GM19240 (cell line): ENCODE data around the gene KRTAP12-4.
"Not testable (repeated sequence)": the region's sequence is repeated elsewhere in the genome, so short reads cannot be mapped to it uniquely, and the experiment has no call there.

Source experiments
- DNase-seq: peaks from one replicate; pipeline ENCODE4 v3.0.0; 2011; ENCODE audit warnings: low spot score; ENCODE audit not compliant: insufficient read length

Gene KRTAP12-4, protein sequence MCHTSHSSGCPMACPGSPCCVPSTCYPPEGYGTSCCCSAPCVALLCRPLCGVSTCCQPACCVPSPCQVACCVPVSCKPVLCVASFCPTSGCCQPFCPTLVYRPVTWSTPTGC

DNA sequence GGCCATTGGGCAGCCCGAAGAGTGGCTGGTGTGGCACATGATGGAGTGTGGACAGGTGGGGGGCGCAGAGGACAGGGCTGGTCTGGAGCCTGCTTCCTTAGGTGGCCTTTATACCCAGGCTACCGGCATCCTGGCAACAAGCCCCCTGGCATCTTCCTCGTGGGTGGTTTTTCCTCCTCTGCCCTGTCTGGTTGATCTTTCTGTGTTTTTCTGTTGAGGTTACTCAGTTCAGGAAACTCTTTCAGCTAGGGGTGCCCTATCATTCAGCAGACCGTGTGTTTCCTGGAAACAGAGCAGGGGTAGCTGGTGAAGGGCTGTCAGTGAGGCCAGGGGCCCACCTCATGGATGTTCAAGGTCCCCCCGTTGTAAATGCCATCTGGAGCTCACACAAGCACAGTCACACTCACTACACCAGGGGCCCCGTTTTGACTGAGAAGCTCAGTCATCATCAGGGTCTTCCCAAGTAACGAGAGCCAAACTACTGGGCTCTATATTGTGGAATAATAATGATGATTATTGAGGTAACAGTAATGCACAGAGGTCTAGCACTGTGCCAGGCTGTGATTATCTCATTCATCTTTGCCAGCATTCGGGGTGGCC, at the start of gene KRTAP12-4:
Gene KRTAP12-4, minus strand, starts transcription at position 84 of the 600 bp plus-strand sequence. Its CDS starts 45 bp downstream, at position 39.
- no peak for DNase-seq

- DNase-seq, result no peak
Measured at GRCh38 chr21:44703731-44704635, 49.5 kb upstream of the KRTAP12-4 start.

DNA sequence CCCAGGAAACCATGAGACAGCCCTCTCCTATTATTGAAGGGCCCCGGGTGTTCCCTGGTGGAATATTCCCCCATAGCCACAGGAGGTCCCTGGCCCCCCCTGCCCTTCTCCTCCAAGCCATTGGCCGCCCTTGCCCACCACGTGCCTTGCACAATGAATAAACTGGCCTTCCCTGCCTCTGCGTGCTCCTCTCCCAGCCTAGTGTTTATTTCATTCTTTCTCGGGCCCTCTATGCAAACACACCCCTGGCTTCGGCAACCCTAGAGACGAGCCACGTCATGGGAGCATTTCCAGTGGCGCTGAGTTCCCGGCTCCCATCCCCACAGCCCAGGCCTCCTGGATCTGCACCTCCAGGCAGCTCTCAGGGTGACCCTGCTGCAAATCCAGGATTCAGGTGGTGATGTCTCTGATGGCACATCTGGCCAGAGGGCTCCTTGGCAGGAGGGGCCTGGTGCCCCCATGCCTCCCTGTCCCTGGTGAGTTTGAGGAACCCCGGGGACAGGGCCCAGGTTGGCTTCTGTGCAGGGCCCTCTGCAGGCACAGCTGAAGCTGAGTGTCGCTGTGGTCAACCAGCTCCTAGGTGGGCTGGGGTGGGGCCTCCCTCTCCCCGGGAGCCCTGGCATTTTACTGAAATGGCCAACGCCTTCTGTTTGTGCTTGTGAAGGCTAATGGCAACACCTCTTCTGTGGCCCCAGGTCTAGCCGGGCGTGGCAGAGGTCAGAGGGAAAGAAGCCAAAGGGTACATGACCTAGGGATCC, 48.7 kb upstream of the KRTAP12-4 start:
- DNase-seq, result no peak

- no peak for DNase-seq
Measured at GRCh38 chr21:44702111-44702972, 47.9 kb upstream of the KRTAP12-4 start.

DNA sequence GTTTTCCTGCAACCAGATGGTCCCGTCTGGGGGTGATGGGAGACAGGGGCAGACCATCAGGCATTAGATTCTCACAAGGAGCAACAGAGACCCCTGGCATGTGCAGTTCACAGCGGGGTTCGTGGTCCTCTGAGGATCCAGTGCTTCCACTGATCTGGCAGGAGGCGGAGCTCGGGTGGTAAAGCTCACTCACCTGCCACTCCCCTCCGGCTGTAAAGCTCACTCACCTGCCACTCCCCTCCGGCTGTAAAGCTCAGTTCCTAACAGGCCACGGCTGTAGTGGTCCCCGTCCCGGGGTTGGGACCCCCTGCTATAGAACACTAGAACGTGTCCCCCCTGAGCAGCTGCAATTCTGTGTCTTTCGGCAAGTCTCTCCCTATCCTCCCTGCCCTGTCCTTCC, 47.1 kb upstream of the KRTAP12-4 start:
- DNase-seq, result no peak

DNA sequence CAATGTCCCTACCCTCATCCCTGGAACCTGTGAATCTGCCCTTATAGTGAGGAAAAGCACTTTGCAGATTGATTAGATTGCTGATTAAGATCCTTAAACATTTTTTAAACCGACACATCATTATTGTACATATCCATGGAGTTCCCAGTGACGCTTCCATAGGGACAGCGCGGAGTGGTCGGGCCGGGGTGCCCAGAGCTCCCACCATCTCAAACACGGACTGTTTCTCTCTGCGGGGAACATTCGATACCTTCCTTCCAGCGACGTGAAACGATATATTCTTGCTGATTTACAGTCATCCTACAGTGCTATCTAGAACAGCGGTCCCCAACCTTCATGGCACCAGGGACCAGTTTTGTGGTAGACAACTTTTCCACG, 46.6 kb upstream of the KRTAP12-4 start:
- DNase-seq, result no peak

- DNase-seq, result no peak
Measured at GRCh38 chr21:44700101-44701022, 45.9 kb upstream of the KRTAP12-4 start.

- DNase-seq, result no peak
Measured at GRCh38 chr21:44699502-44700001, 45.1 kb upstream of the KRTAP12-4 start.

- no peak for DNase-seq
Measured at GRCh38 chr21:44697811-44698734, 43.6 kb upstream of the KRTAP12-4 start.

DNA sequence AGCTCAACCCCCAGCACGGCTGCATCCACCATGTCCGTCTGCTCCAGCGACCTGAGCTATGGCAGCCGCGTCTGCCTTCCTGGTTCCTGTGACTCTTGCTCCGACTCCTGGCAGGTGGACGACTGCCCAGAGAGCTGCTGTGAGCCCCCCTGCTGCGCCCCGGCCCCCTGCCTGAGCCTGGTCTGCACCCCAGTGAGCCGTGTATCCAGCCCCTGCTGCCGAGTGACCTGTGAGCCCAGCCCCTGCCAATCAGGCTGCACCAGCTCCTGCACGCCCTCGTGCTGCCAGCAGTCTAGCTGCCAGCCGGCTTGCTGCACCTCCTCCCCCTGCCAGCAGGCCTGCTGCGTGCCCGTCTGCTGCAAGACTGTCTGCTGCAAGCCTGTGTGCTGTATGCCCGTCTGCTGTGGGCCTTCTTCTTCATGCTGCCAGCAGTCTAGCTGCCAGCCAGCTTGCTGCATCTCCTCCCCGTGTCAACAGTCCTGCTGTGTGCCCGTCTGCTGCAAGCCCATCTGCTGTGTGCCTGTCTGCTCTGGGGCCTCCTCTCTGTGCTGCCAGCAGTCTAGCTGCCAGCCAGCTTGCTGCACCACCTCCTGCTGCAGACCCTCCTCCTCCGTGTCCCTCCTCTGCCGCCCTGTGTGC, 42.8 kb upstream of the KRTAP12-4 start, which contains the start of gene KRTAP10-12:
Gene KRTAP10-12, plus strand, starts transcription at position 1 of the 639 bp plus-strand sequence. Its CDS starts 30 bp downstream, at position 31.
- not testable (repeated sequence) for DNase-seq

- DNase-seq, result no peak
Measured at GRCh38 chr21:44696572-44696971, 42.1 kb upstream of the KRTAP12-4 start.

DNA sequence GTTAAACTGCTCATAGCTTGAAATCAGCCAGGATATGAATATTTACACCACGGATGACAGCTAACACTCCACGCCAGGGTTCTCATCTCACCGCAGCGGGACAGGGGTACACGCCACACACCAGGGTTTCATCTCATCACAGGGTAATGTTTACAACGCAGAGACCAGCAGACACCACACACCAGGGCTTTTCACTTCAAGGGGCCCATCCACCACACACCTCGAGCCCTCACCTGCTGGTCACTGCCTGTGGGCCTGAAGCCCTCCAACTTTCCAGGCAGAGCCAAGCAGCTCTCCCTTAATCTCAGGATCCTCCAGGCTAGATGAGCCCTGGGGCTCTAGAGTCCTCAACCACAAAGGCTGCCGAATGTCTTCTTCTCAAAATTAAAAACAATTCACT, 41.2 kb upstream of the KRTAP12-4 start:
- no peak for DNase-seq

DNA sequence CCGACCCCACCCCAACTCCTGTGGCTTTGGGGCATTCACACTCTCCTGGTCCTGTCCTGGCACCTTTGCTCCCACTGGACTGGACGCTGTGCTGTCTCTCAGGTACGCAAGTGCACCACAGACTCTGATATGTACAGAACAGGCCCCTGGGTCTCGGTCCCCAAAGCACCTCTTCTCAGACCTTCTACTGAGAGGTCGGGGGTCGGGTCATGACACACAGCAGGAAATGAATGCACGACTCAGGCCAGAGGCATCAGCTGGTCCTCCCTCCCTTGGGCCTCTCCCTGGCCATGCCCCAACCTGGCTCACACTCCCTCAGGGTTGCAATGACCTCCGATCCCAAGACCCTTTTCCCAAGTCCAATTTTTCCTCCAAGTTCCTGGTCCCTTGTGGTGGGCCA, 40.7 kb upstream of the KRTAP12-4 start:
- DNase-seq, result no peak

DNA sequence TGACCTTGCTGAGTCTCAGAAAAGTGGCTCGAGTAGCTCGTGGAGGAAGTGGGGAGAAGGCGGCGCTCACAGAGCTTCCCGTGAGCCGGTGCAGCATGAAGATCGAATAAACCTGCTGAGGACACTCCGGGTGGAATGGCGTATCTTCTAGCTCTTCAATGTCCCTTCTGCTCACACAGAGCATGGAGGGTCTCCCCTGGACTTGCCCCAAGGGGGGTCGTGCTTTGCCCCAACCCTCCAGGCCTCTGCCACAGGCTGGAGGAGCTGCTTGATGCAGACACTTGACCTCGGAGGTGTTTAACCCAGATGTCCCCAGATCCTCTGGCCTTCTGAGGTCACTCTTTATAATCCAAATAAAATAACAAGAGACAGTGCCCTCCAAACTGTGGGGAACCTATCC, 40.3 kb upstream of the KRTAP12-4 start:
- no peak for DNase-seq

DNA sequence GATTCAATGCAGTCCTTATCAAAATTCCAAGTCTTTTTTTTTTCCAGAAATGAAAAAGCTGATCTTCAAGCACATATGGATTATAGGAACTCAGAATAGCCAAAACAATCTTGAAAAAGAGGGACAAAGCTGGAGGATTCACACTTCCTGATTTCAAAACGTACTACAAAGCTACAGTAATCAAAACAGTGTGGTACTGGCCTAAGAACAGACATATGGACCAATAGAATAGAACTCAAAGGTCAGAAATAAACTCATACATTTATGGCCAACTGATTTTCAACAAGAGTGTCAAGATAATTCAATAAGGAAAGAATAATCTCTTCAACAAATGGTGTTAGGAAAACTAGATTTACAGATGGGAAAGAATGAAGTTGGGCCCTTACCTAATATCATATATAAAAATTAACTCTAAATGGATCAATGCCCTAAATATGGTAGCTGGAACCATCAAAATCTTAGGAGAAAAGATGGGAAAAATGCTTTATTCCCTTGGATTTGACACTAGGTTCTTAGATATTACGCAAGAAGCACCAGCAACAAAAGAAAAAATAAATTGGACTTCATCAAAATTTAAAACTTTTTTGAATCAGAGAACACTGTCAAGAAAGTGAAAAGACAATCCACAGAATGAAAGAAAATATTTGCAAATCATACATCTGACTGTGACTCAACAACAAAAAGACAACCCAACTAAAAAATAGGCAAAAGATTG, 38.5 kb upstream of the KRTAP12-4 start:
- no peak for DNase-seq

GRCh38 chr21:44691686-44692085, 37.2 kb upstream of the KRTAP12-4 start:
- DNase-seq, result no peak

DNA sequence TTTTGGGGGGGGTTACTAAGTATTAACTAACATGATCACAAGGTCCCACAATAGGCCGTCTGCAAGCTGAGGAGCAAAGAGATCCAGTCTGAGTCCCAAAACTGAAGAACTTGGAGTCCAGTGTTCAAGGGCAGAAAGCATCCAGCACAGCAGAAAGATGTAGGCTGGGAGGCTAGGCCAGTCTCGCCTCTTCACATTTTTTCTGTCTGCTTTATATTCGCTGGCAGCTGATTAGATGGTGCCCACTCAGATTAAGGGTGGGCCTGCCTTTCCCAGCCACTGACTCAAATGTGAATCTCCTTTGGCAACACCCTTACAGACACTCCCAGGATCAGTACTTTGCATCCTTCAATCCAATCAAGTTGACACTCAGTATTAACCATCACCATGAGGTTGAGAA, 35.3 kb upstream of the KRTAP12-4 start:
- DNase-seq, result not testable (repeated sequence)
